Esophagus (tissue), 2 donors: Measurements from ENCODE around the gene RGS9BP. TPM values are rescaled to one million over a fixed set of nuclear protein-coding genes. Genes with fewer than 3 reads are reported as not detected.
"Not testable (repeated sequence)": the region's sequence is repeated elsewhere in the genome, so short reads cannot be mapped to it uniquely, and the experiment has no call there.

ENCODE experiments used
- H3K27ac ChIP-seq, 2 donors: one replicate each; pipeline ENCODE4 v1.5.1; 2013; ENCODE audit warnings: low read depth in 2 of 2, mild to moderate bottlenecking in 2 of 2, inconsistent platforms in 1 of 2, low read length in 1 of 2, moderate library complexity in 1 of 2
- H3K27me3 ChIP-seq, 2 donors: one replicate each; pipeline ENCODE4 v1.6.1; 2013; ENCODE audit warnings: low read length in 2 of 2, control low read depth in 1 of 2, mild to moderate bottlenecking in 1 of 2; ENCODE audit not compliant: insufficient read depth in 2 of 2, control insufficient read depth in 1 of 2
- H3K36me3 ChIP-seq, 2 donors: one replicate each; pipeline ENCODE4 v1.6.1; 2013; ENCODE audit warnings: low read length in 1 of 2; ENCODE audit not compliant: control insufficient read depth in 2 of 2, insufficient read depth in 2 of 2
- H3K4me1 ChIP-seq, 2 donors: one replicate each; pipeline ENCODE4 v1.6.1; 2013; ENCODE audit warnings: low read length in 1 of 2; ENCODE audit not compliant: control insufficient read depth in 2 of 2, insufficient read depth in 2 of 2
- H3K4me3 ChIP-seq, 2 donors: one replicate each; pipeline ENCODE4 v1.5.1; 2013; ENCODE audit warnings: low read length in 2 of 2, mild to moderate bottlenecking in 2 of 2, low read depth in 1 of 2, moderate library complexity in 1 of 2
- H3K9me3 ChIP-seq, 2 donors: one replicate each; pipeline ENCODE4 v1.6.1; 2013; ENCODE audit warnings: mild to moderate bottlenecking in 2 of 2, low read depth in 1 of 2, low read length in 1 of 2, moderate library complexity in 1 of 2; ENCODE audit not compliant: control insufficient read depth in 2 of 2, insufficient read depth in 1 of 2
- WGBS, 2 donors: extraction: QIAGEN DNeasy Blood & Tissue Kit; methylation state at CpG; one replicate each; pipeline ENCODE4 v1.1.7; 2013; 5-methylcytosine and 5-hydroxymethylcytosine counted together
- polyA plus RNA-seq, 2 donors: library from polyadenylated mRNA; stranded (reverse); fragments of 200-250 nt; gene quantifications; one replicate each; pipeline ENCODE4 v1.2.3, GENCODE V29; 2013
- donor health status: healthy with polysubstance abuse.
- donor health status: Bipolar disorder and iron deficiency.

The RGS9BP gene
- polyA plus RNA-seq, 2 donors: 0.12 to 0.37 TPM

GRCh38 chr19:32692727-32693061 is 17.0 kb downstream of the RGS9BP start:
- H3K27me3 ChIP-seq: no peaks in the 10 kb centered on the region
- H3K9me3 ChIP-seq: no peaks in the 10 kb centered on the region
- peaks cover 0 to 19% of the 10 kb centered on the region in 2 donors for H3K4me1 ChIP-seq
- H3K4me3 ChIP-seq: peak overlapping the region; percentile 87 to 92
- peak overlapping the region; percentile 90 to 96 for H3K27ac ChIP-seq
- no peaks in the 10 kb centered on the region for H3K36me3 ChIP-seq
- 13 to 20% methylated on average over 7 of the region's 7 CpGs for WGBS, 2 donors

- not testable (repeated sequence) for H3K9me3 ChIP-seq, H3K27me3 ChIP-seq, H3K36me3 ChIP-seq
- Histone ChIP-seq H3K27ac (peak overlapping the region in 1 of 2 donors; percentile 73), H3K4me1 (peaks cover 0 to 19% of the 10 kb centered on the region in 2 donors), H3K4me3 (peak overlapping the region; percentile 87 to 92)
- 82 to 84% methylated on average over 20 of the region's 20 CpGs for WGBS, 2 donors
Observed at GRCh38 chr19:32693151-32694108, 17.8 kb downstream of the RGS9BP start.

GRCh38 chr19:32694316-32694715 is 18.7 kb downstream of the RGS9BP start:
- WGBS, 2 donors: 42 to 46% methylated on average over 2 of the region's 2 CpGs
- H3K27ac ChIP-seq: peak overlapping the region; percentile 52 to 73
- H3K4me1 ChIP-seq: peaks cover 0 to 19% of the 10 kb centered on the region in 2 donors
- H3K9me3 ChIP-seq, H3K27me3 ChIP-seq, H3K36me3 ChIP-seq: not testable (repeated sequence)
- H3K4me3 ChIP-seq: peak overlapping the region; percentile 18 to 87

- peaks cover 0 to 19% of the 10 kb centered on the region in 2 donors for H3K4me1 ChIP-seq
- not testable (repeated sequence) for H3K27me3 ChIP-seq, H3K27ac ChIP-seq, H3K36me3 ChIP-seq, H3K4me3 ChIP-seq, H3K9me3 ChIP-seq
- WGBS, 2 donors: 31 to 45% methylated on average over 2 of the region's 2 CpGs
Observed at GRCh38 chr19:32694851-32695250, 19.2 kb downstream of the RGS9BP start.

GRCh38 chr19:32695506-32695905 is 19.9 kb downstream of the RGS9BP start:
- not testable (repeated sequence) for H3K27me3 ChIP-seq, H3K36me3 ChIP-seq, H3K4me3 ChIP-seq, H3K27ac ChIP-seq, H3K9me3 ChIP-seq
- H3K4me1 ChIP-seq: peaks cover 0 to 19% of the 10 kb centered on the region in 2 donors
- 64 to 74% methylated on average over 6 of the region's 6 CpGs for WGBS, 2 donors

GRCh38 chr19:32696771-32697170 is 21.1 kb downstream of the RGS9BP start:
- H3K4me1 ChIP-seq: peaks cover 0 to 15% of the 10 kb centered on the region in 2 donors
- not testable (repeated sequence) for H3K36me3 ChIP-seq

GRCh38 chr19:32700129-32700528 is 24.5 kb downstream of the RGS9BP start:
- not testable (repeated sequence) for H3K36me3 ChIP-seq, H3K9me3 ChIP-seq, H3K27ac ChIP-seq, H3K4me1 ChIP-seq, H3K4me3 ChIP-seq, H3K27me3 ChIP-seq
- 93 to 97% methylated on average over 7 of the region's 7 CpGs for WGBS, 2 donors

More at GRCh38 chr19:32696771-32697170, 21.1 kb downstream of the RGS9BP start:
- not testable (repeated sequence) for H3K27ac ChIP-seq, H3K4me3 ChIP-seq, H3K9me3 ChIP-seq, H3K27me3 ChIP-seq
- 75 to 84% methylated on average over 3 of the region's 3 CpGs for WGBS, 2 donors

DNA sequence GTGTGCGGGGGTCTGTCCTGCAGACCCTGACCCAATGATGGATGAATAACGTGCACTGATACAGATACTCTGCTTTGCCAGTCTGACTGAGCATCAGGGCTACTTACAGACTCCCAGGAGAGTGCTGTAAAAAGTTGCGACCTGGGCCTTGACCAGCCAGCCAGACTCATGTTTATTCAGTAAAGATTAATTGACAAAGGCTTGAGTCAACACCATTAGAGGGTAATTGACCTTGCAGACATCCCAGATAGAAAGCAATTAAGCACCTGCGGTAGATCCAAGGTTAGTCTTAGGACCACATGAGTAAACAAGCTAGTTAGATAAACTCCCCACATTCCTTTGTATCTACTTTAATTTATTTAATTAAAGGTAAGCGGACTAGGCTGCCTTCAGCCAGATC is 26.4 kb downstream of the RGS9BP start:
- peak overlapping the region; percentile 17 to 20 for H3K27ac ChIP-seq
- H3K4me1 ChIP-seq: no peaks in the 10 kb centered on the region
- peaks cover 0 to 6% of the 10 kb centered on the region in 2 donors for H3K9me3 ChIP-seq
- WGBS, 2 donors: 43 to 57% methylated on average over 5 of the region's 5 CpGs
- H3K4me3 ChIP-seq: no peak overlapping the region
- H3K36me3 ChIP-seq: no peaks in the 10 kb centered on the region
- H3K27me3 ChIP-seq: no peaks in the 10 kb centered on the region

DNA sequence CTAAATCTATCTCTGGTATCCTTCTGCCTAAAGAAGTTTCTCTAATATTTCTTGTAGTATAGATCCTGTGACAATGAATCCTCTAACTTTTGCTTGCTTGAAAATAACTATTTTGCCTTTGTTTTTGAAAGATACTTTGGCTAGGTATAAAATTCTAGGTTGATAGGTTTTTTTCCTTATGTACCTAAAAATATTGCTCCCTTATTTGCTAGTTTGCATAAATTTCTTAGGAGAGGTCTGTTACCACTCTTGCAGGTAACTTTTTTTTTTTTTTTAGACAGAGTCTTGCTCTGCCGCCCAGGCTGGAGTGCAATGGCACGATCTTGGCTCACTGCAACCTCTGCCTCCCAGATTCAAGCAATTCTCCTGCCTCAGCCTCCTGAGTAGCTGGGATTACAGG is 28.4 kb downstream of the RGS9BP start:
- H3K9me3 ChIP-seq, H3K36me3 ChIP-seq, H3K4me1 ChIP-seq, H3K27me3 ChIP-seq, H3K4me3 ChIP-seq, H3K27ac ChIP-seq: not testable (repeated sequence)
- WGBS, 2 donors: 96 to 100% methylated on average over 2 of the region's 2 CpGs

- H3K27me3 ChIP-seq: no peaks in the 10 kb centered on the region
- peaks cover 0 to 6% of the 10 kb centered on the region in 2 donors for H3K36me3 ChIP-seq
- peaks cover 0 to 2% of the 10 kb centered on the region in 2 donors for H3K9me3 ChIP-seq
- no peak overlapping the region for H3K27ac ChIP-seq
- H3K4me3 ChIP-seq: no peak overlapping the region
- H3K4me1 ChIP-seq: no peaks in the 10 kb centered on the region
- 71 to 79% methylated on average over 3 of the region's 3 CpGs for WGBS, 2 donors
Observed at GRCh38 chr19:32708457-32708856, 32.8 kb downstream of the RGS9BP start.
